Measurements from ENCODE around the gene PLEKHA7.

PLEKHA7 gene

DNA sequence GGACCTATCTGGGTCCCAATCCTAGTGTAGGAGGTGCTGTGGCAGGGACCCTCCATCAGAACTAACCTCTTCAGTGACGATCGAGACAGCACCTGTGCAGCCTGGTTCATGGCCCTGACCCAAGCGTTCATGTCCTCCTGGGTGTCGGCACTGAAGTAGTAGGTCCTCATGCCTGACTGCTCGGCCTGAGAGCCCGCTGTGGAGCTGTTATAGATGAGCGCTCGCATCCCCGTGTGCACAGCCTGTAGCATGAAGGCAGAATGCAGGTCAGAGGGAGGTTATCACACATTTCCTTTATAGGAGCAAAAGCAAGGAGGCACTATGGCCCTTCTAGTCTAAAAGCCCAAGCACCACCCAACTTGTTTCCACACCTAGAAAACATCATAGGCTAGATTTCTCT, 172.7 kb downstream of the PLEKHA7 start:
- in situ Hi-C loops (cut with HindIII; ENCODE audit: low pct_ligation_motif_present, low sequenced_read_pairs), result no loop called here
- TF ChIP-seq CTCF (IDR thresholded peaks at IDR 0.05; ENCODE audit: low read depth, low read length, missing control alignments), result no peak
- no peaks in the 10 kb centered on the region for H3K27me3 ChIP-seq (replicated peaks)
- H3K4me3 ChIP-seq (ENCODE audit: low read depth, low read length), result no peak overlapping the region
- no peak for DNase-seq
- H3K36me3 ChIP-seq (replicated peaks), result no peaks in the 10 kb centered on the region
- no peak overlapping the region for H3K27ac ChIP-seq

DNA sequence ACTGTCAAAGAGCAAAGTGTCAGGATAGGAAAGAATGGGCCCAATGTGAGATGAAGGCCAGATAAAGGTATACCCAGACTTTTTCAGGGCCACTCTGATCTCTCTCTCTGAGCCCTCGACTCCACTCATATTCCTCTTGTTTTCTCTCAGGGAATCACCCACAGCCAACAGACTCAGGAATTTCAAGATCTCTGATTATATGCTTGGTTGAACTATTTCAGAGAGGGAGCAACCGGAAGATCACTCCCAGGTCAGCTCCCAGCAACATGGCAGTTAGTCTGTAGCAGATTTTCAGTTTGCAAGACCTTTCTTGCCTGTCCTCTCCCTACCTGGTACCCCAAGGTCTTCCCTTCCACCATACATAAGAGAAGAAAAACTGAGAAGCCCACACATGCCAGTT, 173.3 kb downstream of the PLEKHA7 start:
- no peak overlapping the region for H3K4me3 ChIP-seq (ENCODE audit: low read depth, low read length)
- no peaks in the 10 kb centered on the region for H3K36me3 ChIP-seq (replicated peaks)
- no peak for TF ChIP-seq CTCF (IDR thresholded peaks at IDR 0.05; ENCODE audit: low read depth, low read length, missing control alignments)
- in situ Hi-C loops (cut with HindIII; ENCODE audit: low pct_ligation_motif_present, low sequenced_read_pairs), result no loop called here
- H3K27me3 ChIP-seq (replicated peaks), result no peaks in the 10 kb centered on the region
- H3K27ac ChIP-seq, result no peak overlapping the region
- no peak for DNase-seq

- Histone ChIP-seq H3K4me3 (ENCODE audit: low read depth, low read length) (no peak overlapping the region), H3K27ac (no peak overlapping the region), H3K36me3 (replicated peaks) (no peaks in the 10 kb centered on the region), H3K27me3 (replicated peaks) (no peaks in the 10 kb centered on the region)
- TF ChIP-seq CTCF (IDR thresholded peaks at IDR 0.05; ENCODE audit: low read depth, low read length, missing control alignments), result no peak
- in situ Hi-C loops (cut with HindIII; ENCODE audit: low pct_ligation_motif_present, low sequenced_read_pairs), result no loop called here
- no peak for DNase-seq
Measured at GRCh38 chr11:16839821-16840220, 174.4 kb downstream of the PLEKHA7 start.

GRCh38 chr11:16834384-16834783, 179.8 kb downstream of the PLEKHA7 start:
- no peak for TF ChIP-seq CTCF (IDR thresholded peaks at IDR 0.05; ENCODE audit: low read depth, low read length, missing control alignments)
- Histone ChIP-seq H3K27me3 (replicated peaks) (no peaks in the 10 kb centered on the region), H3K36me3 (replicated peaks) (no peaks in the 10 kb centered on the region), H3K27ac (no peak overlapping the region), H3K4me3 (ENCODE audit: low read depth, low read length) (no peak overlapping the region)
- no peak for DNase-seq
- in situ Hi-C loops (cut with HindIII; ENCODE audit: low pct_ligation_motif_present, low sequenced_read_pairs), result no loop called here

GRCh38 chr11:16833026-16833425, 181.2 kb downstream of the PLEKHA7 start:
- no peak for DNase-seq
- no peak overlapping the region for H3K4me3 ChIP-seq (ENCODE audit: low read depth, low read length)
- no peaks in the 10 kb centered on the region for H3K27me3 ChIP-seq (replicated peaks)
- H3K27ac ChIP-seq, result no peak overlapping the region
- H3K36me3 ChIP-seq (replicated peaks), result no peaks in the 10 kb centered on the region
- in situ Hi-C loops (cut with HindIII; ENCODE audit: low pct_ligation_motif_present, low sequenced_read_pairs), result no loop called here
- no peak for TF ChIP-seq CTCF (IDR thresholded peaks at IDR 0.05; ENCODE audit: low read depth, low read length, missing control alignments)

DNA sequence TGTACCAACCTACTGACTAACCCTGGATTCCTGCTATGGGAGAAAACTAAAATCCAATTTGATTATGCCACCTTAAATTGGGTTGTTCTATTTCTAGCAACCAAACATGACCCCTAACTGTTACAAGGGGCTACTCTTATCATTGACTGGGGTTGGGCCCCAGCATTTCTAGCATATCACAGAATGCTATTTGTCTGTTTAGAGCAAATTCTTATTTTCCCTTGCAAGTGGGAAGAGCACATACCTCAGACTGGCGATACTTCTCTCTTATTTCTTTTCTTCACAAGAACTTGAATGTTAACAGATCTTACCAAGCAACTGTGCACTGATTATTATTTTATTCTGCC, 182.0 kb downstream of the PLEKHA7 start:
- no peak for TF ChIP-seq CTCF (IDR thresholded peaks at IDR 0.05; ENCODE audit: low read depth, low read length, missing control alignments)
- no peak for DNase-seq
- in situ Hi-C loops (cut with HindIII; ENCODE audit: low pct_ligation_motif_present, low sequenced_read_pairs), result no loop called here

More for the DNA sequence above, 182.0 kb downstream of the PLEKHA7 start:
- no peaks in the 10 kb centered on the region for H3K36me3 ChIP-seq (replicated peaks)
- no peak overlapping the region for H3K27ac ChIP-seq
- no peak overlapping the region for H3K4me3 ChIP-seq (ENCODE audit: low read depth, low read length)
- no peaks in the 10 kb centered on the region for H3K27me3 ChIP-seq (replicated peaks)
